ENCODE results near the gene PRDX2. TPM values are rescaled to one million over a fixed set of nuclear protein-coding genes. Genes with fewer than 3 reads are reported as not detected.
A peak's percentile ranks its signal among the peaks of the same experiment; 100 is the strongest.

The PRDX2 gene
- total RNA-seq, 1 donor from 2014 or later: 166 TPM

GRCh38 chr19:12796146-12797071 lies 5.2 kb downstream of the PRDX2 start:
- Histone ChIP-seq H3K27ac (ENCODE audit: low read depth, low read length) (no peak overlapping the region), H3K9ac (ENCODE audit: low read length) (peak overlapping the region; percentile 6), H3K36me3 (ENCODE audit: insufficient read depth, low read length) (no peaks in the 10 kb centered on the region), H4K20me1 (ENCODE audit: insufficient read depth, low read length) (peaks cover 30% of the 10 kb centered on the region), H3K27me3 (ENCODE audit: insufficient read depth, low read length) (no peaks in the 10 kb centered on the region), H3K4me2 (ENCODE audit: low read length) (peak overlapping the region; percentile 52), H3K79me2 (ENCODE audit: insufficient read depth, low read length) (peaks cover 31% of the 10 kb centered on the region), H3K9me3 (ENCODE audit: insufficient read depth, low read depth, low read length) (no peaks in the 10 kb centered on the region), H3K4me1 (ENCODE audit: insufficient read depth, low read length) (peaks cover 22% of the 10 kb centered on the region), H3K4me3 (ENCODE audit: insufficient read depth, low read depth, low read length) (no peak overlapping the region), H2AFZ (ENCODE audit: low read depth, low read length) (no peak overlapping the region)
- no peaks in the 10 kb centered on the region for H3K27me3 Mint-ChIP-seq (ENCODE audit: low read depth, unreplicated experiment)
- DNase-seq (ENCODE audit: low read depth): no peak
- FAIRE-seq: no peak
- peak overlapping the region; percentile 62 for H3K4me3 Mint-ChIP-seq (ENCODE audit: unreplicated experiment)
- H3K9me3 Mint-ChIP-seq (ENCODE audit: unreplicated experiment): no peaks in the 10 kb centered on the region
- peaks cover 2% of the 10 kb centered on the region for H3K36me3 Mint-ChIP-seq (ENCODE audit: low read depth, unreplicated experiment)
- H3K27ac Mint-ChIP-seq (ENCODE audit: unreplicated experiment): peak overlapping the region; percentile 90
- TF ChIP-seq, protein P1, sequence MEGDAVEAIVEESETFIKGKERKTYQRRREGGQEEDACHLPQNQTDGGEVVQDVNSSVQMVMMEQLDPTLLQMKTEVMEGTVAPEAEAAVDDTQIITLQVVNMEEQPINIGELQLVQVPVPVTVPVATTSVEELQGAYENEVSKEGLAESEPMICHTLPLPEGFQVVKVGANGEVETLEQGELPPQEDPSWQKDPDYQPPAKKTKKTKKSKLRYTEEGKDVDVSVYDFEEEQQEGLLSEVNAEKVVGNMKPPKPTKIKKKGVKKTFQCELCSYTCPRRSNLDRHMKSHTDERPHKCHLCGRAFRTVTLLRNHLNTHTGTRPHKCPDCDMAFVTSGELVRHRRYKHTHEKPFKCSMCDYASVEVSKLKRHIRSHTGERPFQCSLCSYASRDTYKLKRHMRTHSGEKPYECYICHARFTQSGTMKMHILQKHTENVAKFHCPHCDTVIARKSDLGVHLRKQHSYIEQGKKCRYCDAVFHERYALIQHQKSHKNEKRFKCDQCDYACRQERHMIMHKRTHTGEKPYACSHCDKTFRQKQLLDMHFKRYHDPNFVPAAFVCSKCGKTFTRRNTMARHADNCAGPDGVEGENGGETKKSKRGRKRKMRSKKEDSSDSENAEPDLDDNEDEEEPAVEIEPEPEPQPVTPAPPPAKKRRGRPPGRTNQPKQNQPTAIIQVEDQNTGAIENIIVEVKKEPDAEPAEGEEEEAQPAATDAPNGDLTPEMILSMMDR (IDR thresholded peaks at IDR 0.05; ENCODE audit: insufficient read depth, low read depth, low read length): peak; percentile 92
- no peak for TF ChIP-seq EZH2 (IDR thresholded peaks at IDR 0.05; ENCODE audit: insufficient read depth, low read length)
- H3K4me1 Mint-ChIP-seq (ENCODE audit: low read depth, unreplicated experiment): peaks cover 13% of the 10 kb centered on the region

DNA sequence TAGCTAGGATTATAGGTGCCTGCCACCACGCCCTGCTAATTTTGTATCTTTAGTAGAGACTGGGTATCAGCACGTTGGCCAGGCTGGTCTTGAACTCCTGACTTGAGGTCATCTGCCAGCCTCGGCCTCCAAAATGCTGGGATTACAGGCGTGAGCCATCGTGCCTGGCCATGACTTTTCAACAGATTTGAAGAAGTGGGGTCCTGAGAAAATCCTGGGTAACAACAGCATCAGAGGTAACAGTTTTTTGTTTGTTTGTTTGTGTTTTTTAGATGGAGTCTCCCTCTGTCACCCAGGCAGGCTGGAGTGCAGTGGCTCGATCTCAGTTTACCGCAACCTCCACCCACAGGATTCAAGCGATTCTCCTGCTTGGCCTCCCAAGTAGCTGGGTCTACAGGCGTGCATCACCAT lies 6.6 kb downstream of the PRDX2 start:
- H3K27me3 ChIP-seq (ENCODE audit: insufficient read depth, low read length): no peaks in the 10 kb centered on the region
- no peak overlapping the region for H3K27ac ChIP-seq (ENCODE audit: low read depth, low read length)
- no peak overlapping the region for H3K4me3 ChIP-seq (ENCODE audit: insufficient read depth, low read depth, low read length)

More for the DNA sequence above, 6.6 kb downstream of the PRDX2 start:
- Histone ChIP-seq H4K20me1 (ENCODE audit: insufficient read depth, low read length) (peaks cover 21% of the 10 kb centered on the region), H3K4me1 (ENCODE audit: insufficient read depth, low read length) (peaks cover 22% of the 10 kb centered on the region), H3K9ac (ENCODE audit: low read length) (no peak overlapping the region), H3K4me2 (ENCODE audit: low read length) (no peak overlapping the region), H3K36me3 (ENCODE audit: insufficient read depth, low read length) (no peaks in the 10 kb centered on the region), H3K9me3 (ENCODE audit: insufficient read depth, low read depth, low read length) (no peaks in the 10 kb centered on the region), H2AFZ (ENCODE audit: low read depth, low read length) (no peak overlapping the region), H3K79me2 (ENCODE audit: insufficient read depth, low read length) (peaks cover 22% of the 10 kb centered on the region)
- peaks cover 21% of the 10 kb centered on the region for H3K4me1 Mint-ChIP-seq (ENCODE audit: low read depth, unreplicated experiment)
- H3K4me3 Mint-ChIP-seq (ENCODE audit: unreplicated experiment): peak overlapping the region; percentile 90
- FAIRE-seq (no peak), DNase-seq (ENCODE audit: low read depth) (no peak)
- H3K27ac Mint-ChIP-seq (ENCODE audit: unreplicated experiment): no peak overlapping the region
- peaks cover 2% of the 10 kb centered on the region for H3K36me3 Mint-ChIP-seq (ENCODE audit: low read depth, unreplicated experiment)
- no peak for TF ChIP-seq EZH2 (IDR thresholded peaks at IDR 0.05; ENCODE audit: insufficient read depth, low read length)
- TF ChIP-seq, protein P1 (IDR thresholded peaks at IDR 0.05; ENCODE audit: insufficient read depth, low read depth, low read length): no peak
- H3K9me3 Mint-ChIP-seq (ENCODE audit: unreplicated experiment): no peaks in the 10 kb centered on the region
- no peaks in the 10 kb centered on the region for H3K27me3 Mint-ChIP-seq (ENCODE audit: low read depth, unreplicated experiment)

All from astrocyte (in vitro differentiated cells and primary cell).